ENCODE results near the gene EGFL8. TPM values are rescaled to one million over a fixed set of nuclear protein-coding genes. Genes with fewer than 3 reads are reported as not detected.

EGFL8 gene
- polyA plus RNA-seq, 1 experiment: 4.0 TPM

DNA sequence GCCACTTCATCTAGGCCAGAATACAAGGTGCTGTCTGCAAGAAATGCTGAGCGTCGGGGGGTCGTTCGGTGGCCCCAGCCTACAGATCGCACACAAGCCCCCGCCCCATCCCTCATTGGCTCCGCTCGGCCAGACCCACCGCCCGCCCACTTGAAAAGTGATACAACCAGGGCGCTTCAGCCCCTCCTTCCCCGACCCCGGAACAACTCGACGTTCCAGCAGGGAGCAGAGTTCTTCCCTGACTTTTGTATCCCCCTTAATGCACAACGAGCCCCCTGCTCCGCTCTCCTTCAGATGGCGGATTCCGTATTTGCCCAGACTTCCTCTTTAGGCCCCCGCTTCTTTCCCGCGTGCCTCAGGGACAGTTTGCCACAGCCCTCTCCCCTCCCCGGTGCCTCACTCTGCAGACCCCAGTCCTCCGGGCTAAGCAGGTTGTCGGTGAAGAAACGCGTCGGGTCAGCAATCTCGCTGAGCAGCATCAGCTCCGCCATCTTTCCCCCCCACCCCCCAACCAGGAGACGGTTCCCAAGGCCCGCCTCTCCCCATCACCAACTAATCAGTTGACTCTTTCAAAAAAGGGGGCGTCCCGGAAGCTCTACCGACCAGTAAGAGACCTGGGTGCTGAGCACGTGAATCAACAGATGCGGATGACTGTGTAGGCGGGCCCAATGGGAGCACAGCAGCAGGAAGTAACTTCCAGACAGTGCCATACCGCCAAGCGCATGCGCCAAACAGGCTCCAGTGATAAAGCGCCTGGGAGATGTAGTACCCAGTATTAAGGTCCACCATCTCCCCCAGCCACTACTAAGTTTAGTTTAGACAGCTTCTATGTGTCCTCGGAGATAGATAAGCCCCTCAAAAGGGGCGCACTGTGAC lies 36.4 kb upstream of the EGFL8 start, which contains the start of gene ATF6B:
Gene ATF6B (minus strand): TSS at position 530 of the 876 bp plus-strand sequence. CDS start 39 bp downstream, at position 491.
- Histone ChIP-seq H3K4me3 (ENCODE audit: low read depth, low read length) (peak within 1 kb of the TSS; percentile 79), H3K36me3 (ENCODE audit: control insufficient read depth, insufficient read depth, low read length) (no peaks in the 10 kb centered on the region), H3K27me3 (ENCODE audit: control insufficient read depth, insufficient read depth, low read length) (no peaks in the 10 kb centered on the region)
- TF ChIP-seq, protein P1, sequence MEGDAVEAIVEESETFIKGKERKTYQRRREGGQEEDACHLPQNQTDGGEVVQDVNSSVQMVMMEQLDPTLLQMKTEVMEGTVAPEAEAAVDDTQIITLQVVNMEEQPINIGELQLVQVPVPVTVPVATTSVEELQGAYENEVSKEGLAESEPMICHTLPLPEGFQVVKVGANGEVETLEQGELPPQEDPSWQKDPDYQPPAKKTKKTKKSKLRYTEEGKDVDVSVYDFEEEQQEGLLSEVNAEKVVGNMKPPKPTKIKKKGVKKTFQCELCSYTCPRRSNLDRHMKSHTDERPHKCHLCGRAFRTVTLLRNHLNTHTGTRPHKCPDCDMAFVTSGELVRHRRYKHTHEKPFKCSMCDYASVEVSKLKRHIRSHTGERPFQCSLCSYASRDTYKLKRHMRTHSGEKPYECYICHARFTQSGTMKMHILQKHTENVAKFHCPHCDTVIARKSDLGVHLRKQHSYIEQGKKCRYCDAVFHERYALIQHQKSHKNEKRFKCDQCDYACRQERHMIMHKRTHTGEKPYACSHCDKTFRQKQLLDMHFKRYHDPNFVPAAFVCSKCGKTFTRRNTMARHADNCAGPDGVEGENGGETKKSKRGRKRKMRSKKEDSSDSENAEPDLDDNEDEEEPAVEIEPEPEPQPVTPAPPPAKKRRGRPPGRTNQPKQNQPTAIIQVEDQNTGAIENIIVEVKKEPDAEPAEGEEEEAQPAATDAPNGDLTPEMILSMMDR (IDR thresholded peaks at IDR 0.05; ENCODE audit: insufficient read depth, low read depth, low read length): no peak
- peak; percentile 99 for DNase-seq (ENCODE audit: low read depth)
- CTCF ChIA-PET: interaction anchor here (1.0 to 5.0 kb wide), 7 partner anchors 10 to 118 kb away, joined by 3 to 51 read pairs (median 3); no protein-coding TSS in a partner anchor
- POLR2A ChIA-PET: interaction anchor here (1.0 kb wide), 1 partner anchor 35 kb away, joined by 3 read pairs; no protein-coding TSS in a partner anchor

DNA sequence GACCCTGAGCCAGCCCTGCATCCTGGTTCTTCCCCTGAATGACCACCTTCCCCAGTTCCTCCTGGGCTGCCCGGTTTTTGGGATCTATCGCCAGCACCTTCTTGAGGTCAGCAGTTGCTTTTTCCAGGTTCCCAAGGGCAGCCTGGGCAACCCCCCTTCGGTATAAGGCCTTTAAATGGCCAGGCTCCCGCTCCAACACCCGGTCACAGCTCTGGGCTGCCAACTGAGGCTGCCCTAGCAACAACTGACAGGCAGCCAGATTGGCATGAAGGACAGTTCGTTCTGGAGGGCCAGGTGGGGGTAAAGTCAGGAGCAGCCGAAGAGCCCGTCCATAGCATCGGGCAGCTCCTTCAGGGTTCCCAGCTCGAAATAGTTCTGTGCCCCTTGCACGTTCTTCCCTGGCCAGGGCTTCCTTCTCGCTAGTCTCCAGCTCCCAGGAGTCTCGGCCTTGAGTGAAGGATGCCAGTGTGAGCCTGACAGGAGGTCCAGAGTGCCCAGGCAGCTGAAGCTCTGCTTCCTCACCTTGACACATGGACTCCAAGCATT lies 35.6 kb upstream of the EGFL8 start:
- CTCF ChIA-PET: interaction anchor here (0.9 to 5.0 kb wide), 7 partner anchors 11 to 48 kb away, joined by 3 to 51 read pairs (median 4); partner anchors contain the start of gene PRRT1
- no peaks in the 10 kb centered on the region for H3K36me3 ChIP-seq (ENCODE audit: control insufficient read depth, insufficient read depth, low read length)
- DNase-seq (ENCODE audit: low read depth): no peak
- POLR2A ChIA-PET: interaction anchor here (1.0 kb wide), 1 partner anchor 36 kb away, joined by 3 read pairs; no protein-coding TSS in a partner anchor
- TF ChIP-seq, protein P1 (IDR thresholded peaks at IDR 0.05; ENCODE audit: insufficient read depth, low read depth, low read length): no peak
- no peaks in the 10 kb centered on the region for H3K27me3 ChIP-seq (ENCODE audit: control insufficient read depth, insufficient read depth, low read length)
- H3K4me3 ChIP-seq (ENCODE audit: low read depth, low read length): no peak overlapping the region

DNA sequence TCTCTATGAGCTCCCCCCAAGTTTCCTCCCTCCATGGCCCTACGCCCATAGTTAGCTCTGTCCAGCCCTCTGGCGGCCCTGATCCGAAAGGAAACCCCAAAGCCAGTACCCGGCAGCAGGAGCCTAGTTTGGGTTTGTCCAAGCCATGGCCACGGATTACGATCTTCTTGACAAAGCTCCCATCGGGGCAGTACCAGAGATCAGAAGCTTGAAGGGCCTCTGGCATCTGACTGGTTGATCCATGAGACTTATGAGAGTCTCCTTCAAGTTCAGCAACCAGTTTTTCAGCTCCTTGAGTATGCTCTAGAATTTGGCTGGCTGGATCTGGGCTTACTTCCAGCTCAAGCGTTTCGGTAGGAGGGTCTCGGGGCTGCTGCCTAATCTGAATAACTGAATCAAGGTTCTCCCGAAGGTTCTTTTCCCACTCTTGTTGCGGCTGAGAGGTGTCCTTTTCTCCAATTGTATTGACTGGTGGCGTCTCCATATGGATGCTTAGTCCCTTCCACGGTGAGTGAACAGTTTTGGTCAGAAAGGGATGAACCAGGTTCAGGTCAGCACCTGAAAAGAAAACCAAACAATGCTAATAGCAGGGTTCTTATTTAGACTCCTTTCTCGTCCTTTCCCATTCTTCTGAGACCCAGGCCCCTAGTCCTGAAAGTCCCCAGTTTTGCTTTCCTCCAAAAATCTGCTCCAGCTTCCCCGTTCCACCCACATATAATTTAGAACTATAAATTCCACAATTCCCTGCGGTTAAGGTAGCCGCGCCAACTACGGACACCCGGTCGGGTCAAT lies 34.9 kb upstream of the EGFL8 start:
- ChIA-PET POLR2A (no interaction called here), CTCF (interaction anchor here (0.9 to 5.0 kb wide), 6 partner anchors 11 to 47 kb away, joined by 3 to 51 read pairs (median 4); partner anchors contain the start of gene PRRT1)
- Histone ChIP-seq H3K27me3 (ENCODE audit: control insufficient read depth, insufficient read depth, low read length) (no peaks in the 10 kb centered on the region), H3K4me3 (ENCODE audit: low read depth, low read length) (peak overlapping the region; percentile 59), H3K36me3 (ENCODE audit: control insufficient read depth, insufficient read depth, low read length) (no peaks in the 10 kb centered on the region)
- DNase-seq (ENCODE audit: low read depth): no peak
- TF ChIP-seq, protein P1 (IDR thresholded peaks at IDR 0.05; ENCODE audit: insufficient read depth, low read depth, low read length): no peak

DNA sequence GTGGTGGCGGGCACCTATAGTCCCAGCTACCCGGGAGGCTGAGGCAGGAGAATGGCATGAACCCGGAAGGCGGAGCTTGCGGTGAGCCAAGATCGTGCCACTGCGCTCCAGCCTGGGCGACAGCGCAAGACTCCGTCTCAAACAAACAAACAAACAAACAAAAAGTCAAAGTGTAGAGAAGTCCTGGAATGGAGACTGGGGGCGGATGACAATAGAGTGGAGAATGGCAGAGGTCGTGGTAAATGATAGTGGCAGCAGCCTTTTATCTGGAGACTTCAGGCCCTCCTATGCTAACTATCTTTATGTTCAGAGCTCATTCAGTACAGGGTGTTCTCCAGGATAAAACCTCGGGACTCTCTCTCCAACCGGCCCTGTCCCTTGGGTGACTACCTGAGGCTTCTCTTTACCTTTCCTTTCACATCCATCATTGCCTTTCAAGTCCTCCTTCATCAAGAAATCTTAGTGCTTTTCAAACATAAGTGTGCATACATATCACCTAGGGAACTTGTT lies 32.9 kb upstream of the EGFL8 start:
- POLR2A ChIA-PET: no interaction called here
- TF ChIP-seq, protein P1 (IDR thresholded peaks at IDR 0.05; ENCODE audit: insufficient read depth, low read depth, low read length): no peak
- no peak for DNase-seq (ENCODE audit: low read depth)
- H3K4me3 ChIP-seq (ENCODE audit: low read depth, low read length): no peak overlapping the region
- no peaks in the 10 kb centered on the region for H3K27me3 ChIP-seq (ENCODE audit: control insufficient read depth, insufficient read depth, low read length)
- CTCF ChIA-PET: interaction anchor here (5.0 kb wide), 1 partner anchor 13 kb away, joined by 51 read pairs; no protein-coding TSS in a partner anchor
- no peaks in the 10 kb centered on the region for H3K36me3 ChIP-seq (ENCODE audit: control insufficient read depth, insufficient read depth, low read length)
